ENCODE data around the gene OR4M2. TPM values are rescaled to one million over a fixed set of nuclear protein-coding genes. Genes with fewer than 3 reads are reported as not detected.

Gene OR4M2
- total RNA-seq, 120 experiments from 2014 or later, result 0.53 to 1.4 (median 0.75) TPM; not detected in 112

Other genes starting within 250 kb of the OR4M2 start
- not detected for gene POTEB, start 202.8 kb upstream of the OR4M2 start, total RNA-seq